Activated effector memory CD4-positive, alpha-beta T cell treated with Interleukin-2 at 50 U/mL for 16 hours (primary cell): ENCODE data around the gene BICDL1.

Experiments used
- DNase-seq: peaks from one replicate; pipeline ENCODE4 v3.0.0-alpha.2; 2020

The BICDL1 gene

GRCh38 chr12:120055231-120056000 lies 66.4 kb downstream of the BICDL1 start:
- DNase-seq = no peak

- DNase-seq = no peak
Measured at GRCh38 chr12:120056739-120057138, 67.7 kb downstream of the BICDL1 start.

GRCh38 chr12:120060196-120060595 lies 71.2 kb downstream of the BICDL1 start:
- DNase-seq = no peak

GRCh38 chr12:120060717-120061116 lies 71.7 kb downstream of the BICDL1 start:
- no peak for DNase-seq

GRCh38 chr12:120061575-120062214 lies 72.7 kb downstream of the BICDL1 start:
- no peak for DNase-seq

- no peak for DNase-seq
Measured at GRCh38 chr12:120062976-120063579, 74.0 kb downstream of the BICDL1 start.

- no peak for DNase-seq
Measured at GRCh38 chr12:120064054-120064940, 75.3 kb downstream of the BICDL1 start.

GRCh38 chr12:120065472-120065871 lies 76.4 kb downstream of the BICDL1 start:
- DNase-seq = no peak

GRCh38 chr12:120066341-120066740 lies 77.3 kb downstream of the BICDL1 start:
- no peak for DNase-seq

- DNase-seq = no peak
Measured at GRCh38 chr12:120067084-120067869, 78.2 kb downstream of the BICDL1 start.

- no peak for DNase-seq
Measured at GRCh38 chr12:120067901-120068300, 78.9 kb downstream of the BICDL1 start.

GRCh38 chr12:120069278-120069677 lies 80.2 kb downstream of the BICDL1 start:
- DNase-seq = no peak

GRCh38 chr12:120071493-120072020 lies 82.5 kb downstream of the BICDL1 start:
- no peak for DNase-seq

- DNase-seq = no peak
Measured at GRCh38 chr12:120072472-120073249, 83.6 kb downstream of the BICDL1 start.

GRCh38 chr12:120075034-120075616 lies 86.1 kb downstream of the BICDL1 start:
- DNase-seq = no peak

- DNase-seq = no peak
Measured at GRCh38 chr12:120076651-120077050, 87.6 kb downstream of the BICDL1 start.

GRCh38 chr12:120077260-120077659 lies 88.2 kb downstream of the BICDL1 start:
- no peak for DNase-seq

GRCh38 chr12:120078868-120079267 lies 89.8 kb downstream of the BICDL1 start:
- no peak for DNase-seq

GRCh38 chr12:120079411-120080400 lies 90.7 kb downstream of the BICDL1 start:
- DNase-seq = no peak
